H7 (cell line): ENCODE measurements around the gene CFAP119. TPM values are rescaled to one million over a fixed set of nuclear protein-coding genes. Genes with fewer than 3 reads are reported as not detected.
A peak's percentile ranks its signal among the peaks of the same experiment; 100 is the strongest.
"Not testable (repeated sequence)": the region's sequence is repeated elsewhere in the genome, so short reads cannot be mapped to it uniquely, and the experiment has no call there.

Experiments
- DNase-seq: peaks from one replicate; pipeline ENCODE4 v3.0.0; 2012
- H3K27me3 ChIP-seq: 2 replicates; pipeline ENCODE4 v1.6.0; 2011; ENCODE audit warnings: mild to moderate bottlenecking, low read length; ENCODE audit not compliant: control insufficient read depth, insufficient read depth
- H3K36me3 ChIP-seq: replicated peaks from 2 replicates; pipeline ENCODE4 v1.5.1; 2011; ENCODE audit warnings: low read length; ENCODE audit not compliant: control insufficient read depth, insufficient read depth
- H3K4me3 ChIP-seq: 2 replicates; pipeline ENCODE4 v1.5.1; 2011; ENCODE audit warnings: low read depth, mild to moderate bottlenecking, control low read depth, low read length, moderate library complexity; ENCODE audit not compliant: insufficient read depth
- total RNA-seq: library from RNA; depleted of rRNA; stranded (reverse); fragments of >200 nt; shearing (Covaris generic); gene quantifications from 2 replicates; pipeline ENCODE4 v1.2.3, GENCODE V29; 2014; rRNA removed

The CFAP119 gene
- total RNA-seq: 1.5 and 2.1 TPM in 2 replicates

DNA sequence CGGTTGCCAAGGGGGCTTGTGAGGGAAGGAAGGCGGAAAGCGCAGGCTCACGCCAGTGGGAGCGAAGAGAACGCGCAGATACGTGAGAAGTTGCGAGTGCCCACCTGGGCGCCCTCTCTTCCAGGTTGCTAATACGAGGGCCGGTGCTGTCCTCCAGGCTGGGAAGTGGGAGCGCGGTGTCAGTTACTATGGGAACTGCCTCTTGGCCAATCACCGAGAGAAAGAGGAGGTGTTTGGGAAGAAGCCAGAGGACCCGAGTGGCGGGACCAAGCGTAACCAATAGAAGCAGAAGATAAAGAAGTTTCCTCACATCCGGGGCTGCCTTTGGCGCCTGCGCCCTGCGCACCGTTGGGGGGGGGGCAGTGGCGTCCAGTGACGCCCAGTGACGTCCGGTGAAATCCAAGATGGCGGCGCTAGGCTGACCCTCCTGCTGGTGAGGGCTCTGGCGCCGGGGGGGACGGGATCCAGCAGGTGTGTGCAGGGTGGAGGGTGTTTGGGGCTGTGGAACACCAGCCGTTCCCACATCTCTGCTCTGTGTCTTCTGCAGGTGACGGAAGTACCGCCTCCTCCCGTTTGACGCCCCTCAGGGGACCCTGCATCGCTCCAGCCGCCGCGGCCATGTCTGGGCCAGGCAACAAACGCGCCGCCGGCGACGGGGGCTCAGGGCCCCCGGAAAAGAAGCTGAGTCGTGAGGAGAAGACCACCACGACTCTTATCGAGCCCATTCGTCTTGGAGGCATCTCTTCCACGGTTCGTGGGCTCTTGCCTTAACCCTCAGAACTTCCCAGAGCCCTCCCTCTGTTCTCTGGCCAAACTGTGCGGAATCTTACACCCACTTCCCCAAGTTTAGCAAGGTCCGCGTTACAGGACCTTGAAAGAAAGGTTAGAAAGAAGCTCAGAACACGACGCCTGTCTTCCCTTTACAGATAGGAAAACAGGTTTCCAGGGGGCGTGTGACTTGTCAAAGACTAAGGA is at the start of gene CFAP119, which contains the start of gene RNF40:
Gene CFAP119, minus strand, starts transcription at position 135 of the 975 bp plus-strand sequence. CDS start 314 bp downstream, outside the sequence.
Gene RNF40, plus strand, starts transcription at position 395 of the 975 bp plus-strand sequence. Its CDS starts 224 bp downstream, at position 619.
- peak within 1 kb of the TSS; percentile 93 for H3K4me3 ChIP-seq
- DNase-seq: peak; percentile 100
- no peaks in the 10 kb centered on the region for H3K27me3 ChIP-seq
- peaks cover 35% of the 10 kb centered on the region for H3K36me3 ChIP-seq

DNA sequence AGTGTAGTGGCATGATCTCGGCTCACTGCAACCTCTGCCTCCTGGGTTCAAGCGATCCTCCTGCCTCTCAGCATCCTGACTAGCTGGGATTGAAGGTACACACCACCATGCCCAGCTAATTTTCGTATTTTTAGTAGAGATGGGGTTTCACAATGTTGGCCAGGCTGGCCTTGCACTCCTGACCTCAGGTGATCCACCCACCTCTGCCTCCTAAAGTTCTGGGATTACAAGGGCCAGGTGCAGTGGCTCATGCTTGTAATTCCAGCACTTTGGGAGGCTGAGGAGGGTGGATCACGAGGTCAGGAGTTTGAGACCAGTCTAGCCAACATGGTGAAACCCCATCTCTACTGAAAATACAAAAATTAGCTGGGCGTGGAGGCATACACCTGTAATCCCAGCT is 47.8 kb upstream of the CFAP119 start:
- H3K27me3 ChIP-seq: peaks cover 23% of the 10 kb centered on the region
- DNase-seq, H3K36me3 ChIP-seq, H3K4me3 ChIP-seq: not testable (repeated sequence)

- H3K27me3 ChIP-seq: peaks cover 23% of the 10 kb centered on the region
- H3K36me3 ChIP-seq, DNase-seq, H3K4me3 ChIP-seq: not testable (repeated sequence)
These were observed 47.1 kb upstream of the CFAP119 start for GRCh38 chr16:30808890-30809426.

DNA sequence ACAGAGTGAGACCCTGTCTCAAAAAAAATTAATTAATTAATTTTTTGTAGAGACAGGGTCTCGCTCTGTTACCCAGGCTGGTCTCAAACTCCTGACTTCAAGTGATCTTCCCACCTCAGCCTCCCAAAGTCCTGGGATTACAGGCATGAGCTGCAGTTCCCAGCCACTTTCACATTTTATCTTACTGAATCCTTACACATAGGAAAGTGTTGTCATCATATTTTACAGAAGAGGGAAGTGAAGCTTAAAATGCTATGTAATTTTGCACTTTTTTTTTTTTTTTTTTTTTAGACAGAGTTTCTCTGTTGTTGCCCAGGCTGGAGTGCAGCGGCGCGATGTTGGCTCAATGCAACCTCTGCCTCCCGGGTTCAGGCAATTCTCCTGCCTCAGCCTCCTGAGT is 46.3 kb upstream of the CFAP119 start:
- no peaks in the 10 kb centered on the region for H3K36me3 ChIP-seq
- peaks cover 23% of the 10 kb centered on the region for H3K27me3 ChIP-seq

GRCh38 chr16:30805370-30806169 is 43.7 kb upstream of the CFAP119 start:
- Histone ChIP-seq H3K4me3 (peak overlapping the region; percentile 79), H3K27me3 (peaks cover 23% of the 10 kb centered on the region), H3K36me3 (no peaks in the 10 kb centered on the region)
- peak; percentile 93 for DNase-seq

More for the DNA sequence above, 46.3 kb upstream of the CFAP119 start:
- no peak for DNase-seq
- H3K4me3 ChIP-seq: no peak overlapping the region

- Histone ChIP-seq H3K4me3 (peak overlapping the region; percentile 79), H3K27me3 (peaks cover 23% of the 10 kb centered on the region), H3K36me3 (no peaks in the 10 kb centered on the region)
- no peak for DNase-seq
These were observed 43.2 kb upstream of the CFAP119 start for GRCh38 chr16:30805056-30805369.

DNA sequence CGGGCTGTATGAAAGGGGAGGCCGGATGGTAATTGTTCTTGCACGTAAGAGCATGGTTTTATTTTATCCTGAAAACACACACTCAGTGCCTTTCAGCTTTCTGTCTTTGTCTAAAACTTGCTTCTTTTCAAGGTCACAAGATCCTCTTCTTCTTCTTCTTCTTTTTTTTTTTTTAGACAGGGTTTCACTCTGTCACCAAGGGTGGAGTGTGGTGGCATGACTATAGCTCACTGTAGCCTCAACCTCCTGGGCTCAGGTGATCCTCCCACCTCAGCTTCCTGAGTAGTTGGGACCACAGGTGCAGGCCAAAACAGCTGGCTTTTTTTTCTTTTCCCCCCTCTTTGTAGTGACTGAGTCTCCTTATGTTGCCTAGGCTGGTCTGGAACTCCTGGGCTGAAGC is 41.1 kb upstream of the CFAP119 start:
- Histone ChIP-seq H3K27me3 (peaks cover 20% of the 10 kb centered on the region), H3K36me3 (no peaks in the 10 kb centered on the region), H3K4me3 (no peak overlapping the region)
- no peak for DNase-seq

DNA sequence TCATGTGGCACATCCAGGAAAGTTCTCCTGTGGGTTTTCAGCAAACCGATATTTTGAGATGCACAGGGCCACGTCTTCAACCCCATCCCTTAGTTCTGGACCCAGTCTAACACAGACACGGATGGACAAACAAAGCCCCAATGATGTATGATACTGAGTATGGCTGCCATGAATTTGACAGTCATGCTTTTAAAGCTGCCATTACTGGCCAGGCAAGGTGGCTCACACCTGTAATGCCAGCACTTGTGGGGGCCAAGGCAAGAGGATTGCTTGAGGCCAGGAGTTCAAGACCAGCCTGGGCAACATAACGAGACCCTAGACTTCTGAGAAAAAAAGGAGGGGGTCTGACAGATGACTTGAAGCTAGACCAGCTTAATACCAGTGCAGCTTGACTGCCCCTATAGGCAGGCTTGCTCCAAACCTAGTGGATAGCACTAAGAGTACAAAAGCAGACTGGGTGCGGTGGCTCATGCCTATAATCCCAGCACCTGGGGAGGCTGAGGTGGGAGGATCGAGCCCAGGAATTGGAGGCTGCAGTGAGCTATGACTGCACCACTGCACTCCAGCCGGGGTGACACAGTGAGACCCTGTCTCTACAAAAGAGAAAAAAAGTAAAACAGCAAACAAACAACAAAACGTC is 35.9 kb upstream of the CFAP119 start:
- Histone ChIP-seq H3K4me3 (no peak overlapping the region), H3K36me3 (no peaks in the 10 kb centered on the region), H3K27me3 (peaks cover 2% of the 10 kb centered on the region; the same call in 1 of the 2 replicates)
- peak; percentile 60 for DNase-seq

DNA sequence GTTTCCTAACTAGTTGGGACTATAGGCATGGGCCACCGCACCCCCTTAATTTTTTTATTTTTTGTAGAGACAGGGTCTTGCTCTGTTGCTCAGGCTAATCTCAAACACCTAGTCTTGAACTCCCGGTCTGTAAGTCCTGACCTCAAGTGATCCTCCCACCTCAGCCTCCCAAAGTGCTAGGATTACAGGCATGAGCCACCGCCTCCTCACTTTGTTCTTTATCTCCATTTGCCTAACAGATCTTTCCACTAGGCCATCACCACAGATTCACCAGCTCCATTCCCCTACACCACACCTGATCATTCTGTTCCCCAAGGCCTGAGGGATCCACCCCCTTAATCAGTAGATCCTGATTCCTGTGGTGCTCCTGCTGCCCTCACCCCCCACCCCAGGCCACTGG is 32.8 kb upstream of the CFAP119 start:
- H3K4me3 ChIP-seq: no peak overlapping the region
- DNase-seq: peak; percentile 18
- no peaks in the 10 kb centered on the region for H3K36me3 ChIP-seq
- H3K27me3 ChIP-seq: no peaks in the 10 kb centered on the region; the same call in 1 of the 2 replicates

- Histone ChIP-seq H3K4me3 (no peak overlapping the region), H3K36me3 (no peaks in the 10 kb centered on the region), H3K27me3 (no peaks in the 10 kb centered on the region; the same call in 1 of the 2 replicates)
- peak; percentile 23 for DNase-seq
These were observed 31.7 kb upstream of the CFAP119 start for GRCh38 chr16:30793508-30794069.

DNA sequence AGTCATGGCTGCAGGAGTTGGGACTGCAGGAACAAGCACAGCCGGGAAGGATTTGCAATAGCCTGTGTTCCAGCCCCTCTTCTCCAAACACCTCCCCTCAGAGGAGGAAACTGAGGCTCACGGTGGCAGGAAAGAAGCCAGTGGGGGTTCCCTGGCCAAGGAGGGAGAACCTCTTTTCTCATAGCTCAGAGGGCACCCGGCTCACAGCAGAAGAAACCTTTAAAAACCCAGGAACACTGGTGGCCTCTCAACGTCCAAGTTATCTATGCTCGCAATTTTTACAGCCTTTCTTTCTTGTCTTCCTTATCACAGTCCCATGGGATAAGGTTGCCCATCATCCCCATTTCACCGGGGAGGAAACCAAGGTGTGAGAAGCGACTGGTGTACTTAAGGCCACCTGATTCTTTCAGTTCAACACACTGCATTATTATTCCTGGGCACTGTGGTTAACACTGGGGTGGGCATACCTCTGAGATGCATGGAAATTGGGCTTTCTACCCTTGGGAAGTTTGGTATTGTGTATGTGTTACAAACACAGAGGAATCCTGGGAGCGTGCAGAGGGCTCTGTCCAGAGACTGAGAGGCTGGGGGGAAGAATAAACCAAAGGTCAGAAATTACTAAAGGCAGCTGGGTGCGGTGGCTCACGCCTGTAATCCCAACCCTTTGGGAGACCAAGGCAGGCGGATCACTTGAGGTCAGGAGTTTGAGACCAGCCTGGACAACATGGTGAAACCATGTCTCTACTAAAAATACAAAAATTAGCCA is 25.9 kb upstream of the CFAP119 start:
- Histone ChIP-seq H3K36me3 (peaks cover 5% of the 10 kb centered on the region), H3K4me3 (peak overlapping the region; percentile 86)
- no peak for DNase-seq

GRCh38 chr16:30786936-30787612 is 25.2 kb upstream of the CFAP119 start, which contains the start of gene ZNF629:
Gene ZNF629, minus strand, starts transcription at chr16:30787205. Its CDS starts 2,723 bp downstream, at chr16:30784482.
- peaks cover 6% of the 10 kb centered on the region for H3K36me3 ChIP-seq
- peak; percentile 97 for DNase-seq
- H3K27me3 ChIP-seq: no peaks in the 10 kb centered on the region; the same call in 1 of the 2 replicates
- H3K4me3 ChIP-seq: peak within 1 kb of the TSS; percentile 86

More for the DNA sequence above, 25.9 kb upstream of the CFAP119 start:
- no peaks in the 10 kb centered on the region; the same call in 1 of the 2 replicates for H3K27me3 ChIP-seq
